Stomach (tissue), 4 donors: Measurements from ENCODE around the gene CHST11.

Experiments used
- CTCF ChIP-seq, 7 experiments: fragments of 450-650 bp in 4 of 7; fragments of 200-600 bp in 3 of 7; sonication (generic) in 3 of 7; IDR thresholded peaks; one replicate each; pipeline ENCODE4 v1.5.1; 2016 to 2019; ENCODE audit warnings: antibody characterized with exemption in 7 of 7, control low read depth in 2 of 7, mild to moderate bottlenecking in 1 of 7
- EP300 ChIP-seq: sonication (generic); formaldehyde crosslinking; IDR thresholded peaks from one replicate; pipeline ENCODE4 v1.6.1; 2017; ENCODE audit warnings: antibody characterized with exemption
- POLR2A ChIP-seq, 4 donors: fragments of 450-650 bp; IDR thresholded peaks; one replicate each; pipeline ENCODE4 v1.6.1; 2016; ENCODE audit warnings: antibody characterized with exemption in 4 of 4, control low read depth in 2 of 4, mild to moderate bottlenecking in 1 of 4, moderate library complexity in 1 of 4
- POLR2AphosphoS5 ChIP-seq, 3 donors: sonication (generic); formaldehyde crosslinking; IDR thresholded peaks; one replicate each; pipeline ENCODE4 v1.6.1; 2016; ENCODE audit warnings: antibody characterized with exemption in 3 of 3

GRCh38 chr12:104652910-104653309 lies 196.2 kb downstream of the CHST11 start:
- no peak for TF ChIP-seq CTCF (IDR thresholded peaks at IDR 0.05)
- TF ChIP-seq POLR2A (IDR thresholded peaks at IDR 0.05), result no peak
- TF ChIP-seq EP300, result no peak
- TF ChIP-seq POLR2AphosphoS5 (IDR thresholded peaks at IDR 0.05), result no peak
